SW 1271 (cell line): ENCODE results near the gene NEXN.

Source experiments
- DNase-seq, 2 experiments: peaks; one replicate each; lab custom pipeline; 2025; lab: John Stamatoyannopoulos, UW

Gene NEXN

GRCh38 chr1:77888081-77888780 is at the start of gene NEXN:
TSS of gene NEXN (plus strand) at chr1:77888624. CDS start at chr1:77916107, 27,483 bp downstream.
- no peak for DNase-seq

- DNase-seq: no peak
Observed at GRCh38 chr1:77841574-77841973, 46.9 kb upstream of the NEXN start.

- DNase-seq: no peak
Observed at GRCh38 chr1:77845951-77846350, 42.5 kb upstream of the NEXN start.

GRCh38 chr1:77846966-77847365 is 41.5 kb upstream of the NEXN start:
- DNase-seq: no peak

- no peak for DNase-seq
Observed at GRCh38 chr1:77847621-77848080, 40.8 kb upstream of the NEXN start.

- DNase-seq: no peak
Observed at GRCh38 chr1:77850082-77850481, 38.3 kb upstream of the NEXN start.

GRCh38 chr1:77857552-77857951 is 30.9 kb upstream of the NEXN start:
- no peak for DNase-seq

GRCh38 chr1:77858725-77859124 is 29.7 kb upstream of the NEXN start:
- no peak for DNase-seq

GRCh38 chr1:77859248-77859647 is 29.2 kb upstream of the NEXN start:
- no peak for DNase-seq

- DNase-seq: no peak
Observed at GRCh38 chr1:77866296-77866695, 22.1 kb upstream of the NEXN start.

GRCh38 chr1:77872645-77873044 is 15.8 kb upstream of the NEXN start:
- DNase-seq: no peak

- DNase-seq: no peak
Observed at GRCh38 chr1:77873461-77873860, 15.0 kb upstream of the NEXN start.

- no peak for DNase-seq
Observed at GRCh38 chr1:77874804-77875445, 13.5 kb upstream of the NEXN start.

GRCh38 chr1:77876884-77877283 is 11.5 kb upstream of the NEXN start:
- DNase-seq: no peak

- DNase-seq: no peak
Observed at GRCh38 chr1:77881061-77881460, 7.4 kb upstream of the NEXN start.

- DNase-seq: no peak
Observed at GRCh38 chr1:77882411-77882810, 6.0 kb upstream of the NEXN start.

GRCh38 chr1:77888781-77889642 is 588 bp downstream of the NEXN start:
- DNase-seq: no peak

- DNase-seq: no peak
Observed at GRCh38 chr1:77889671-77890070, 1.2 kb downstream of the NEXN start.

GRCh38 chr1:77891200-77891599 is 2.8 kb downstream of the NEXN start:
- DNase-seq: no peak

GRCh38 chr1:77899647-77900320 is 11.4 kb downstream of the NEXN start:
- no peak for DNase-seq

- DNase-seq: peak in 1 of 2 experiments; percentile 25
Observed at GRCh38 chr1:77900687-77901293, 12.4 kb downstream of the NEXN start.

GRCh38 chr1:77905603-77906002 is 17.2 kb downstream of the NEXN start:
- no peak for DNase-seq
